IMR-90 (cell line): ENCODE data around the gene TACR2. TPM values are rescaled to one million over a fixed set of nuclear protein-coding genes. Genes with fewer than 3 reads are reported as not detected.

Experiments used
- ATAC-seq: fragments of 200-7000 bp; cut with Tn5 transposase; 2 replicates; pipeline ENCODE4 v1.9.1; 2020; ENCODE audit warnings: low read depth, mild to moderate bottlenecking, moderate library complexity
- BruUV-seq: library from RNA; stranded (reverse); fragments of 400-500 nt; replicated peaks from 2 replicates; lab custom pipeline; 2021; lab: Mats Ljungman, UMichigan
- CTCF ChIA-PET: fragments of 300-600 bp; formaldehyde crosslinking; extraction: SDS; loops from one replicate; lab custom pipeline; 2021; ENCODE audit warnings: antibody characterized with exemption; lab: Yijun Ruan, JAX
- POLR2A ChIA-PET: fragments of 300-600 bp; sonication (Branson Sonifier 250); formaldehyde crosslinking; loops from one replicate; lab custom pipeline; 2022; ENCODE audit warnings: antibody characterized with exemption; ENCODE audit not compliant: unreplicated experiment; lab: Charles Lee
- DNase-seq: peaks from one replicate; pipeline ENCODE4 v3.0.0; 2013
- H2AFZ ChIP-seq: replicated peaks from 2 replicates; pipeline ENCODE3; 2013; ENCODE audit warnings: low read length, mild to moderate bottlenecking; ENCODE audit not compliant: poor library complexity
- H2AK5ac ChIP-seq: 2 replicates; pipeline ENCODE4 v1.6.1; 2013; ENCODE audit warnings: low read depth, low read length, inconsistent platforms
- H2AK9ac ChIP-seq: replicated peaks from 2 replicates; pipeline ENCODE3; 2013; ENCODE audit warnings: mild to moderate bottlenecking, low read depth, low read length, moderate library complexity; ENCODE audit not compliant: poor library complexity
- H2BK120ac ChIP-seq: 2 replicates; pipeline ENCODE4 v1.6.1; 2013; ENCODE audit warnings: low read depth, low read length, inconsistent platforms
- H2BK15ac ChIP-seq: 3 replicates; pipeline ENCODE4 v1.6.1; 2013; ENCODE audit warnings: low read depth, low read length, inconsistent platforms
- H2BK20ac ChIP-seq: 2 replicates; pipeline ENCODE4 v1.6.1; 2013; ENCODE audit warnings: low read depth, mild to moderate bottlenecking, inconsistent platforms, low read length, moderate library complexity
- H2BK5ac ChIP-seq: 2 replicates; pipeline ENCODE4 v1.6.1; 2013; ENCODE audit warnings: mild to moderate bottlenecking, low read depth, low read length, inconsistent platforms; ENCODE audit not compliant: poor library complexity, severe bottlenecking
- H3K14ac ChIP-seq: replicated peaks from 2 replicates; pipeline ENCODE4 v1.6.1; 2013; ENCODE audit warnings: low read depth, low read length, inconsistent platforms
- H3K18ac ChIP-seq: 2 replicates; pipeline ENCODE4 v1.6.1; 2013; ENCODE audit warnings: low read depth, low read length, control low read depth
- H3K23ac ChIP-seq: 2 replicates; pipeline ENCODE4 v1.6.1; 2013; ENCODE audit warnings: low read depth, low read length, inconsistent platforms
- H3K27ac ChIP-seq: 2 replicates; pipeline ENCODE4 v1.5.1; 2013; ENCODE audit warnings: mild to moderate bottlenecking, control low read depth, low read length; ENCODE audit not compliant: insufficient read depth
- H3K27me3 ChIP-seq: 2 replicates; pipeline ENCODE4 v1.6.1; 2013; ENCODE audit warnings: low read length; ENCODE audit not compliant: control insufficient read depth, insufficient read depth
- H3K36me3 ChIP-seq: 2 replicates; pipeline ENCODE4 v1.6.1; 2013; ENCODE audit warnings: low read length, mixed read lengths; ENCODE audit not compliant: control insufficient read depth, insufficient read depth
- H3K4ac ChIP-seq: 2 replicates; pipeline ENCODE4 v1.6.1; 2013; ENCODE audit warnings: low read depth, low read length, inconsistent platforms
- H3K4me1 ChIP-seq: 2 replicates; pipeline ENCODE4 v1.6.1; 2013; ENCODE audit warnings: low read length, mixed read lengths; ENCODE audit not compliant: control insufficient read depth, insufficient read depth
- H3K4me2 ChIP-seq: 2 replicates; pipeline ENCODE4 v1.6.1; 2013; ENCODE audit warnings: low read depth, mild to moderate bottlenecking, control low read depth, low read length, moderate library complexity
- H3K4me3 ChIP-seq: 2 replicates; pipeline ENCODE4 v1.5.1; 2013; ENCODE audit warnings: low read depth, mild to moderate bottlenecking, control low read depth, low read length, moderate library complexity; ENCODE audit not compliant: insufficient read depth
- H3K56ac ChIP-seq: 2 replicates; pipeline ENCODE4 v1.6.1; 2013; ENCODE audit warnings: low read length, inconsistent platforms; ENCODE audit not compliant: insufficient read depth; ENCODE audit errors: extremely low read depth
- H3K79me1 ChIP-seq, 2 experiments: 2 replicates each; pipeline ENCODE4 v1.6.1; 2013; ENCODE audit warnings: low read length in 2 of 2, inconsistent platforms in 1 of 2, low read depth in 1 of 2
- H3K9ac ChIP-seq: 2 replicates; pipeline ENCODE4 v1.6.1; 2013; ENCODE audit warnings: low read depth, low read length, control low read depth
- H3K9me1 ChIP-seq: 2 replicates; pipeline ENCODE4 v1.6.1; 2013; ENCODE audit warnings: low read length, inconsistent platforms; ENCODE audit not compliant: insufficient read depth
- H3K9me3 ChIP-seq: 2 replicates; pipeline ENCODE4 v1.6.1; 2013; ENCODE audit warnings: low read length; ENCODE audit not compliant: control insufficient read depth, insufficient read depth
- H4K20me1 ChIP-seq: 2 replicates; pipeline ENCODE4 v1.6.1; 2013; ENCODE audit warnings: low read length, inconsistent platforms; ENCODE audit not compliant: insufficient read depth
- H4K5ac ChIP-seq: 2 replicates; pipeline ENCODE4 v1.6.1; 2013; ENCODE audit warnings: mild to moderate bottlenecking, low read depth, low read length, control low read depth
- H4K8ac ChIP-seq, 2 experiments: 2 replicates each; pipeline ENCODE4 v1.6.1; 2013; ENCODE audit warnings: low read depth in 2 of 2, low read length in 2 of 2, control low read depth in 1 of 2, inconsistent platforms in 1 of 2
- H4K91ac ChIP-seq: 2 replicates; pipeline ENCODE4 v1.6.1; 2013; ENCODE audit warnings: low read depth, low read length, inconsistent platforms; ENCODE audit not compliant: insufficient read depth
- CHD1 ChIP-seq: IDR thresholded peaks from 2 replicates; pipeline ENCODE4 v1.6.1; 2012; ENCODE audit warnings: low read depth, low read length, improper control_type of control experiment
- CTCF ChIP-seq: conservative IDR thresholded peaks from 2 replicates; pipeline ENCODE4 v1.5.1; 2012; ENCODE audit warnings: mild to moderate bottlenecking, low read depth, low read length, improper control_type of control experiment
- FOS ChIP-seq: fragments of 150-350 bp; IDR thresholded peaks from 2 replicates; pipeline ENCODE4 v1.6.1; 2016; ENCODE audit warnings: low read depth, low read length
- POLR2A ChIP-seq: IDR thresholded peaks from 2 replicates; pipeline ENCODE4 v1.6.1; 2012; ENCODE audit warnings: mild to moderate bottlenecking, low read depth, low read length
- RCOR1 ChIP-seq: IDR thresholded peaks from 2 replicates; pipeline ENCODE4 v1.6.1; 2012; ENCODE audit warnings: mild to moderate bottlenecking, low read length, improper control_type of control experiment; ENCODE audit not compliant: insufficient replicate concordance
- WGBS, 2 experiments: methylation state at CpG; one replicate each; pipeline versions ENCODE4 v1.1.5 to v1.1.7; 2013; ENCODE audit warnings: missing lambda C conversion rate in 2 of 2; ENCODE audit not compliant: insufficient read length in 1 of 2; ENCODE audit errors: extremely low coverage in 2 of 2; 5-methylcytosine and 5-hydroxymethylcytosine counted together
- dilution Hi-C: fragments of 300-500 bp; cut with HindIII; formaldehyde crosslinking; loops from one replicate; pipeline ENCODE4 v1.14.3; 2018; ENCODE audit warnings: low sequenced_read_pairs; ENCODE audit not compliant: unreplicated experiment
- in situ Hi-C: fragments of 300-500 bp; cut with MboI; formaldehyde crosslinking; loops from 3 replicates; pipeline ENCODE4 v1.14.3; 2019; ENCODE audit warnings: low sequenced_read_pairs, inconsistent platforms, mixed read lengths
- intact Hi-C: fragments of 100-400 bp; cut with micrococcal nuclease; formaldehyde crosslinking; loops from 2 replicates; pipeline ENCODE4 v1.10.0; 2022
- polyA plus RNA-seq, 3 experiments: library from polyadenylated mRNA; depleted of rRNA; stranded (reverse); fragments of >200 nt; gene quantifications; 2 replicates each; pipeline ENCODE4 v1.2.3, GENCODE V29; 2012; ENCODE audit warnings: low replicate concordance in 1 of 3
- total RNA-seq: library from RNA; depleted of rRNA; stranded (reverse); fragments of >200 nt; gene quantifications from 2 replicates; pipeline ENCODE4 v1.2.3, GENCODE V29; 2012
- TF ChIP-seq, protein P1 (sequence below): fragments of 150-350 bp; IDR thresholded peaks from 2 replicates; pipeline ENCODE4 v1.6.1; 2016; ENCODE audit warnings: low read depth, mild to moderate bottlenecking, low read length, moderate library complexity, borderline replicate concordance

The TACR2 gene
- total and polyA plus RNA-seq, 2 of the 4 experiments (the other 2 are of a cell fraction) = not detected

GRCh38 chr10:69461243-69462025, 44.7 kb upstream of the TACR2 start:
- BruUV-seq = no TSS peak
- no peak for ATAC-seq

More at GRCh38 chr10:69461243-69462025, 44.7 kb upstream of the TACR2 start:
- no peak overlapping the region for H2BK120ac ChIP-seq
- no peak overlapping the region for H3K23ac ChIP-seq
- intact Hi-C loops = no loop called here
- H4K8ac ChIP-seq = no peak overlapping the region
- H3K14ac ChIP-seq = no peak overlapping the region
- no peak overlapping the region for H2BK5ac ChIP-seq
- 60% methylated on average over 1 of the region's 5 CpGs; no CpG with 5 or more reads in 1 of the 2 experiments for WGBS, 2 experiments
- H4K20me1 ChIP-seq = no peaks in the 10 kb centered on the region
- H2BK15ac ChIP-seq = no peak overlapping the region
- H3K18ac ChIP-seq = no peak overlapping the region
- no peaks in the 10 kb centered on the region for H3K36me3 ChIP-seq
- no peak overlapping the region for H2BK20ac ChIP-seq
- TF ChIP-seq, protein P1, sequence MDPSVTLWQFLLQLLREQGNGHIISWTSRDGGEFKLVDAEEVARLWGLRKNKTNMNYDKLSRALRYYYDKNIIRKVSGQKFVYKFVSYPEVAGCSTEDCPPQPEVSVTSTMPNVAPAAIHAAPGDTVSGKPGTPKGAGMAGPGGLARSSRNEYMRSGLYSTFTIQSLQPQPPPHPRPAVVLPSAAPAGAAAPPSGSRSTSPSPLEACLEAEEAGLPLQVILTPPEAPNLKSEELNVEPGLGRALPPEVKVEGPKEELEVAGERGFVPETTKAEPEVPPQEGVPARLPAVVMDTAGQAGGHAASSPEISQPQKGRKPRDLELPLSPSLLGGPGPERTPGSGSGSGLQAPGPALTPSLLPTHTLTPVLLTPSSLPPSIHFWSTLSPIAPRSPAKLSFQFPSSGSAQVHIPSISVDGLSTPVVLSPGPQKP = no peak
- TF ChIP-seq FOS = no peak
- no peak for TF ChIP-seq RCOR1
- TF ChIP-seq POLR2A = no peak
- TF ChIP-seq CTCF = no peak
- TF ChIP-seq CHD1 = no peak
- no peak overlapping the region for H3K9ac ChIP-seq
- no peak overlapping the region for H3K4me3 ChIP-seq
- H3K9me3 ChIP-seq = no peaks in the 10 kb centered on the region
- no peak overlapping the region for H2AFZ ChIP-seq
- POLR2A ChIA-PET = no interaction called here
- no peak for DNase-seq
- H3K79me1 ChIP-seq = no peaks in the 10 kb centered on the region
- H4K5ac ChIP-seq = no peak overlapping the region
- H3K56ac ChIP-seq = no peak overlapping the region
- dilution Hi-C loops = no loop called here
- no peaks in the 10 kb centered on the region for H3K9me1 ChIP-seq
- H3K27ac ChIP-seq = no peak overlapping the region
- H3K4ac ChIP-seq = no peak overlapping the region
- CTCF ChIA-PET = no interaction called here
- in situ Hi-C loops = no loop called here
- H3K4me1 ChIP-seq = no peaks in the 10 kb centered on the region; the same call in 1 of the 2 replicates
- H4K91ac ChIP-seq = no peak overlapping the region
- no peak overlapping the region for H2AK5ac ChIP-seq
- H2AK9ac ChIP-seq = no peak overlapping the region
- no peak overlapping the region for H3K4me2 ChIP-seq
- H3K27me3 ChIP-seq = peaks cover 16% of the 10 kb centered on the region
